GM12878 (cell line): ENCODE measurements around the gene FASN. TPM values are rescaled to one million over a fixed set of nuclear protein-coding genes. Genes with fewer than 3 reads are reported as not detected.

Source experiments
- ATAC-seq: fragments of 200-7000 bp; cut with Tn5 transposase; 3 replicates; pipeline ENCODE4 v1.9.1; 2020; ENCODE audit warnings: mild to moderate bottlenecking, moderate library complexity
- BruUV-seq: library from RNA; stranded (reverse); fragments of 400-500 nt; replicated peaks from 2 replicates; lab custom pipeline; 2021; lab: Mats Ljungman, UMichigan
- CTCF ChIA-PET: fragments of 300-600 bp; sonication (Branson Sonifier 250); formaldehyde crosslinking; extraction: SDS; loops from one replicate; lab custom pipeline; 2021; ENCODE audit warnings: inconsistent platforms; lab: Yijun Ruan, JAX
- POLR2A ChIA-PET: fragments of 350-600 bp; formaldehyde crosslinking; extraction: SDS; loops from one replicate; lab custom pipeline; 2021; ENCODE audit warnings: inconsistent platforms; lab: Charles Lee
- RAD21 ChIA-PET: fragments of 300-600 bp; sonication (Branson Sonifier 250); formaldehyde crosslinking; loops from one replicate; lab custom pipeline; 2023; ENCODE audit warnings: antibody characterized with exemption; ENCODE audit not compliant: unreplicated experiment; lab: Charles Lee
- SMC1A ChIA-PET: fragments of 300-600 bp; sonication (Branson Sonifier 250); formaldehyde crosslinking; loops from one replicate; lab custom pipeline; 2023; ENCODE audit not compliant: unreplicated experiment, uncharacterized antibody; lab: Charles Lee
- DNase-seq: peaks from one replicate; pipeline ENCODE4 v3.0.0-alpha.2; 2011; ENCODE audit warnings: low read depth, low spot score
- FAIRE-seq: peaks from 3 replicates; lab custom pipeline; 2011; peaks lifted over from hg19 to GRCh38; lab: Jason Lieb, UNC
- H2AFZ ChIP-seq: 2 replicates; pipeline ENCODE4 v1.6.0; 2011; ENCODE audit warnings: low read depth, low read length, control low read depth; ENCODE audit not compliant: control insufficient read depth
- H3K27ac ChIP-seq: 2 replicates; pipeline ENCODE4 v1.5.1; 2011; ENCODE audit warnings: control low read depth; ENCODE audit not compliant: control insufficient read depth, insufficient read depth
- H3K27me3 ChIP-seq, 2 experiments: replicated peaks in 1 of 2; 2 replicates each; pipeline versions ENCODE4 v1.6.0 to v1.6.1; 2011; ENCODE audit warnings: low read length in 1 of 2; ENCODE audit not compliant: control insufficient read depth in 2 of 2, insufficient read depth in 2 of 2
- H3K36me3 ChIP-seq, 2 experiments: 2 replicates each; pipeline ENCODE4 v1.5.1; 2011; ENCODE audit warnings: low read length in 1 of 2; ENCODE audit not compliant: control insufficient read depth in 2 of 2, insufficient read depth in 2 of 2
- H3K4me1 ChIP-seq: 2 replicates; pipeline ENCODE4 v1.6.1; 2011; ENCODE audit warnings: mild to moderate bottlenecking, low read length, moderate library complexity, mixed read lengths; ENCODE audit not compliant: control insufficient read depth, insufficient read depth
- H3K4me2 ChIP-seq: 2 replicates; pipeline ENCODE4 v1.6.0; 2011; ENCODE audit warnings: control low read depth; ENCODE audit not compliant: control insufficient read depth, insufficient read depth
- H3K4me3 ChIP-seq: fragments of 200-600 bp; sonication (generic); 2 replicates; pipeline ENCODE4 v1.5.1; 2016
- H3K79me2 ChIP-seq: 2 replicates; pipeline ENCODE4 v1.6.0; 2011; ENCODE audit warnings: low read length; ENCODE audit not compliant: control insufficient read depth, insufficient read depth
- H3K9ac ChIP-seq: 2 replicates; pipeline ENCODE4 v1.8.0; 2011; ENCODE audit warnings: low read length, control low read depth, mixed read lengths; ENCODE audit not compliant: control insufficient read depth, insufficient read depth
- H3K9me3 ChIP-seq: replicated peaks from 3 replicates; pipeline ENCODE4 v1.5.1; 2011; ENCODE audit warnings: mild to moderate bottlenecking, low read length; ENCODE audit not compliant: control insufficient read depth, insufficient read depth
- H4K20me1 ChIP-seq: 2 replicates; pipeline ENCODE4 v1.6.0; 2011; ENCODE audit not compliant: control insufficient read depth, insufficient read depth
- CHD1 ChIP-seq: IDR thresholded peaks from 2 replicates; pipeline ENCODE4 v1.6.1; 2012; ENCODE audit warnings: low read depth, low read length, improper control_type of control experiment
- ESRRA ChIP-seq: IDR thresholded peaks from 2 replicates; pipeline ENCODE4 v1.6.1; 2012; ENCODE audit warnings: mild to moderate bottlenecking, low read length, improper control_type of control experiment
- ETV6 ChIP-seq, 2 experiments: fragments of 450-650 bp in 1 of 2; IDR thresholded peaks in 1 of 2; conservative IDR thresholded peaks in 1 of 2; 2 replicates each; pipeline ENCODE4 v1.6.1; 2014; ENCODE audit warnings: antibody characterized with exemption in 1 of 2, borderline replicate concordance in 1 of 2, low read depth in 1 of 2, mild to moderate bottlenecking in 1 of 2, moderate library complexity in 1 of 2
- IRF3 ChIP-seq: fragments of 450-650 bp; IDR thresholded peaks from 2 replicates; pipeline ENCODE4 v1.6.1; 2014; ENCODE audit warnings: mild to moderate bottlenecking
- LARP7 ChIP-seq: fragments of 450-650 bp; IDR thresholded peaks from 2 replicates; pipeline ENCODE4 v1.6.1; 2017; ENCODE audit warnings: mild to moderate bottlenecking
- RFX5 ChIP-seq: IDR thresholded peaks from 2 replicates; pipeline ENCODE4 v1.6.1; 2011; ENCODE audit warnings: low read depth, low read length, improper control_type of control experiment
- TBL1XR1 ChIP-seq: IDR thresholded peaks from 2 replicates; pipeline ENCODE4 v1.6.1; 2012; ENCODE audit warnings: low read depth, low read length, improper control_type of control experiment
- TCF3 ChIP-seq: IDR thresholded peaks from 2 replicates; pipeline ENCODE4 v1.6.1; 2012; ENCODE audit warnings: low read depth, mild to moderate bottlenecking, low read length, borderline replicate concordance; ENCODE audit not compliant: insufficient read depth
- USF2 ChIP-seq: IDR thresholded peaks from 2 replicates; pipeline ENCODE4 v1.6.1; 2011; ENCODE audit warnings: low read depth, low read length, improper control_type of control experiment, borderline replicate concordance
- WGBS: methylation state at CpG from one replicate; pipeline ENCODE4 v1.1.6; 2016; ENCODE audit warnings: low lambda C conversion rate; ENCODE audit not compliant: insufficient replicate concordance, insufficient coverage; ENCODE audit errors: missing lambda C conversion rate; 5-methylcytosine and 5-hydroxymethylcytosine counted together
- in situ Hi-C: fragments of 300-500 bp; cut with MboI; formaldehyde crosslinking; loops from 9 replicates; pipeline ENCODE4 v1.14.3; 2018; ENCODE audit warnings: mixed read lengths
- intact Hi-C: fragments of 100-400 bp; cut with micrococcal nuclease; formaldehyde crosslinking; loops from one replicate; pipeline ENCODE4 v1.14.2; 2022; ENCODE audit not compliant: unreplicated experiment
- polyA plus RNA-seq, 11 experiments: library from polyadenylated mRNA; depleted of rRNA in 4 of 11; unstranded in 6 of 11; stranded (reverse) in 5 of 11; fragments of >200 nt; fragmentation: Nextera tagmentation in 4 of 11; fragmentation: Illumina TruSeq in 1 of 11; extraction: Ambion mirVana in 4 of 11; extraction: Trizol in 1 of 11; gene quantifications; 1 replicate in 1 of 11; 2 replicates in 10 of 11; pipeline versions ENCODE4 v1.2.1 to v1.2.3, GENCODE V29; 2011 to 2016; ENCODE audit warnings: inconsistent platforms in 2 of 11, missing spikeins in 2 of 11, low read depth in 1 of 11
- total RNA-seq, 4 experiments: library from RNA; depleted of rRNA in 3 of 4; stranded (reverse); fragments of >200 nt in 3 of 4; fragmentation: Illumina TruSeq in 1 of 4; extraction: Trizol in 1 of 4; gene quantifications; 2 replicates each; pipeline versions ENCODE4 v1.2.1 to v1.2.3, GENCODE V29; 2013 to 2021

The FASN gene
- total and polyA plus RNA-seq, 10 of the 15 experiments (the other 5 are each of a cell fraction or from before 2014, with no cell fraction given) = 0.19 to 333 (median 30.4) TPM

GRCh38 chr17:82062984-82063368, 35.1 kb downstream of the FASN start:
- Histone ChIP-seq H2AFZ (no peak overlapping the region), H4K20me1 (no peaks in the 10 kb centered on the region), H3K4me3 (no peak overlapping the region), H3K4me2 (no peak overlapping the region), H3K4me1 (peaks cover 8% of the 10 kb centered on the region), H3K9me3 (no peaks in the 10 kb centered on the region), H3K27ac (no peak overlapping the region), H3K79me2 (peaks cover 20% of the 10 kb centered on the region), H3K27me3 (no peaks in the 10 kb centered on the region), H3K36me3 (peaks cover 3 to 19% of the 10 kb centered on the region in 2 experiments; a peak in 3 of 4 replicates), H3K9ac (no peak overlapping the region)
- 95% methylated on average over 9 of the region's 9 CpGs for WGBS
- no TSS peak for BruUV-seq
- in situ Hi-C loops = no loop called here
- SMC1A ChIA-PET = interaction anchor here (0.8 kb wide), 1 partner anchor 25 kb away, joined by 3 read pairs; the partner anchor contains the start of gene DCXR
- DNase-seq (no peak), ATAC-seq (no peak), FAIRE-seq (no peak)
- POLR2A ChIA-PET = no interaction called here
- RAD21 ChIA-PET = no interaction called here
- intact Hi-C loops = no loop called here
- CTCF ChIA-PET = no interaction called here
- TF ChIP-seq LARP7 = no peak
- no peak for TF ChIP-seq IRF3
- no peak for TF ChIP-seq CHD1
- no peak for TF ChIP-seq USF2
- TF ChIP-seq RFX5 = no peak
- no peak for TF ChIP-seq ESRRA
- TF ChIP-seq TBL1XR1 = no peak
- no peak for TF ChIP-seq TCF3
- TF ChIP-seq ETV6 (conservative IDR thresholded peaks at IDR 0.05 in 1 of 2, IDR thresholded peaks at IDR 0.05 in 1 of 2; ENCODE audit: borderline replicate concordance in 1 of 2, low read depth in 1 of 2) = no peak
